Lung microvascular endothelial cell (primary cell): ENCODE measurements around the gene FAM234B. TPM values are rescaled to one million over a fixed set of nuclear protein-coding genes. Genes with fewer than 3 reads are reported as not detected.
A peak's percentile ranks its signal among the peaks of the same experiment; 100 is the strongest.
"Not testable (repeated sequence)": the region's sequence is repeated elsewhere in the genome, so short reads cannot be mapped to it uniquely, and the experiment has no call there.

Experiments
- DNase-seq, 2 donors: peaks; one replicate each; pipeline versions ENCODE4 v3.0.0 to v3.0.0-alpha.2; 2010; ENCODE audit warnings: low read depth in 2 of 2
- total RNA-seq: library from RNA; depleted of rRNA; stranded (reverse); fragments of >200 nt; gene quantifications from 2 replicates; pipeline ENCODE4 v1.2.1, GENCODE V29; 2014

The FAM234B gene
- total RNA-seq, 1 donor from 2014 or later = 13.9 TPM

DNA sequence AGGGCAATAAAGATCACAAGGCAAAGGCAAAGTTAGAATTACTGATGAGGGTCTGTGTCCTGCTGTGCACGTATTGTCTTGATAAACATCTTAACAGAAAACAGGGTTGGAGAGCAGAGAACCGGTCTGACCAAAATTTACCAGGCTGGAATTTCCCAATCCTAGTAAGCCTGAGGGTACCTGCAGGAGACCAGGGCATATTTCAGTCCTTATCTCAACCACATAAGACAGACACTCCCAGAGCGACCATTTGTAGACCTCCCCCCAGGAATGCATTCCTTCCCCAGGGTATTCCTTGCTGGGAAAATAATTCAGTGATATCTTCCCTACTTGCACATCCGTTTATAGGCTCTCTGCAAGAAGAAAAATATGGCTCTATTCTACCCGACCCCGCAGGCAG, 9.4 kb downstream of the FAM234B start:
- DNase-seq = not testable (repeated sequence)

DNA sequence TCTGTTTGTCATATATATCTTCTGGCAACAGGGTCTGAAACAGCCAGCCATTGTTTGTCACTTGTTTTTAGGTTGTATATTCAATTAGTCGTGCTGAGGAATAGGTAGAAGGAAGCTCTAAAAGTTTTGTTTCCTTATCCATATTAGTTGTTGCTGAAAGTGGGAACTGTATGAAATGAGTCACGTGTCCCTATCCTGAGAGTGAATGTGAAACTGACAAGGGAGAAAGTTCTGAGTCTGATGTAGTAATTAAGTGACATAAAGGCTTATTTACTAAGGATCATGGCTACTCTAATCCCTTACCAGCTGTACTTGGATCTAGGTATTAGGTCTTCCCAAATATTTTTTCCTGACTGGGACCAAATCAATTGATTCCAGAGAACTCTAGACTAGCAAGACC, 16.4 kb downstream of the FAM234B start:
- DNase-seq = peak in 1 of 2 donors; percentile 10

DNA sequence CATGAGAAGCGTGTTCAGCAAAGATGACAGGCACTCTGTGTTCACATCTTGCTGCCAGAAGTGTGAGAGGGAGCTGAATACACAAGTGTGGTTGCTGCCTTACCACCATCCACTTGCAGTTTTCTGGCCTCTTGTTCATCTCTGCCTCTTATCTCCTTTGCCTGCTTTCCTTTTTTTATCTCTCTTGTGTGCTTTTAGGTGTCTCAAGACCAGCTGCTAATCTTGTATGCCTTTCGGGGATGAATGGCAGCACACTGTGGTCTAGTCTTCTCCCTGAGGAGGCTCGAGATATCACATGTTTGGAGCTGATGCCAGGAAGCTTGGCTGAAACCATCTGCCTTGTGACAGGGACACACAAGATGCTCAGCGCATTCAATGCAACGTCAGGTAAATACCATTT, 17.2 kb downstream of the FAM234B start:
- DNase-seq = no peak

GRCh38 chr12:13062669-13063068, 18.5 kb downstream of the FAM234B start:
- DNase-seq = no peak

GRCh38 chr12:13066014-13066413, 21.8 kb downstream of the FAM234B start:
- no peak for DNase-seq

DNA sequence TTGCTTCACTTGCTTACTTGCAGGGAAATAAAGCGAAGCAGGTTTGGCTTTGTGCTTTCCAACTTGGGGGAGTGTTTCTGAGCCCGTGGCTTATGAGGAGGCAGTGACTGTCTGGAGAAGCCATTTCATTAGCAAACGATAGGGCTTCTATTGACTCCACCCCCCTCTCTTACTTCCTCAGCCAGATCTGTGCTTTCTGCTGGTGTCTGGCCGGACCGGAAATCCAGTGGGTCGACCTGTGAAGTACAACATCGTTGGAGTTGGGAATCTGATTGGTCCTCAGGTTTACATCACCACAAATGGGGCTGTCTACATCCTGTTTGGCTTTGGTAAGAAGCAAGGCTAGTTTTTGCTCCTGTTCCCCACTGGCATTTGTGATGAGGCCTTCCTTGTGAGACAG, 22.3 kb downstream of the FAM234B start:
- DNase-seq = no peak

DNA sequence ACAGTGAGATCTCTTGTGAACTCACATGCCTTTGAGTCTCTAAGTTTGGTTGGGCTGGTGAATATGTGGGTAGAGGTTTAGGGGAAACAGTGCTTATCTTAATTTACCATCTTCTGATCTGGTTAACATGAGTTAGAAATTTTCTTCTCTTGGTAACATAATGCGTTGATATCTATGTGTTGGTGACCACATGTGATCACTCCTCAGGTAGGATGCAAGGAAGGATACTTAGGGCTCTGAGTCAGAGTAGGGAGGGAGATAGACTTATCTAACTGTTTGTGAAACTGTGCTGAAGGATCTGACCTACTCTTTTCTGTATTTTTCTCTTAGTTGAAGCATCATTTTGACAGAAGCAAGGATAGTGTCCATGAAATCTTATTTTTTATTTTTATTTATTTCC, 23.1 kb downstream of the FAM234B start:
- no peak for DNase-seq

GRCh38 chr12:13069380-13069779, 25.2 kb downstream of the FAM234B start:
- no peak for DNase-seq

DNA sequence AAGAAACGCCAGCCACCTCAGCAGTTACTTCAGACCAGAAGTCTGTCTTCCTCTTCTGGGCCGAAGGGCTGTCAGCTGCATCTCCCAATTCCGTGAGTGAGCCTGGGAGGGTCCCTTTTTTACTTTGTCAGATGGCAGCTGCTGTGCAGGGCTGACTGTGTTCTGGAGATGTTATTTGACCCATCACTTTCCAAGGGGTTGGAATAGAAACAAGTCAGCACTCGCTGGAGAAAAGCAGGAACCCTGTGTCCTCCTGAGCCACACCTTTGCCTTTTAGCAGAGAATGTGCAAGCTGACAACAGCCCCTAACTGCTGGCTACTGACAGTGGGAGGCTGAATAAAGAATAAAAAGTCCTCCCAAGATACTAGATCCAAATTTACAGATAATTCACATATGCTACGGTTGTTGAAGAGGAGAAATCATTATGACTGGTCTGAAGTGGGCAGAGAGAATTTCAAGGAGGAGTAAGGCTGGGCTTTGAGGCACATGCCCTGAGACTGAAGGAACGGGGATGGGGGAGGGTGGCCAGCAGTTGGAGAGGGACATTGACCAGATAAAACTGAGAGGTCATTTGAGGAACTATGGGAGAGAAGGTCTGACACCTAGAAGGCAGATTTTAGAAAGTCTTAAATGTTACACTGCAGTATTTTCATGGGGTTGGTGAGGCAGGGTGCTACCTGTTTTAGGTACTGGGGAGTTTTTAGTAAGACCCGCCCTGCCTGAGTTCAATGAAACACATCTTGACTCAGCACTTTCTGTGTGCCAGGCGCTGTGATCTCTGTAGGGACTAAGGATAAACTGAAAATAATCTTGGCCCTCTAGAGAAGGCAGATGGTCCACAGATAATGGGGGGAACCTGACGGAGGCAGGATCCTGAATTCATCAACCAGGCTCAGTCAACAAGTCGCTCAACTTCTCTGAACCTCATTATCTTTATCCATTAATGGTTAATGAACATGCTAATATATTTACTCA, 27.4 kb downstream of the FAM234B start:
- no peak for DNase-seq

GRCh38 chr12:13073173-13073572, 29.0 kb downstream of the FAM234B start:
- peak in 1 of 2 donors; percentile 31 for DNase-seq

- no peak for DNase-seq
Measured at GRCh38 chr12:13074396-13075117, 30.4 kb downstream of the FAM234B start.

DNA sequence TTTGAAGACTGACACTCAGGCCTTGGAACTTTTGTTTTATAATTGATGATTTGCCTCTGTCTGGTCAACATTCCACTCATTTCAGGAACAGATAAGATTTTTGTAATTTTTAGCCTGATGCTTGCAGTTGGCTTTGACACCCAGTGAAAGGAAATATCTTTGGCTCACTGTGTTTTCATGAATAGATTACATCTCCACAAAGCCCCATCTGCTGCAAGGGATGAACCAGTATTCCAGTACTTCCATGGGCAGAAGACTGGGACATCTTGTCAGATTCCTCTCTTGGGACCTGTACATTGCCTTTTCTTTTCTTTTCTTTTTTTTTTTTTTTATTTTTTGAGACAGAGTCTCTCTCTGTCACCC, 30.9 kb downstream of the FAM234B start:
- DNase-seq = peak in 1 of 2 donors; percentile 14

DNA sequence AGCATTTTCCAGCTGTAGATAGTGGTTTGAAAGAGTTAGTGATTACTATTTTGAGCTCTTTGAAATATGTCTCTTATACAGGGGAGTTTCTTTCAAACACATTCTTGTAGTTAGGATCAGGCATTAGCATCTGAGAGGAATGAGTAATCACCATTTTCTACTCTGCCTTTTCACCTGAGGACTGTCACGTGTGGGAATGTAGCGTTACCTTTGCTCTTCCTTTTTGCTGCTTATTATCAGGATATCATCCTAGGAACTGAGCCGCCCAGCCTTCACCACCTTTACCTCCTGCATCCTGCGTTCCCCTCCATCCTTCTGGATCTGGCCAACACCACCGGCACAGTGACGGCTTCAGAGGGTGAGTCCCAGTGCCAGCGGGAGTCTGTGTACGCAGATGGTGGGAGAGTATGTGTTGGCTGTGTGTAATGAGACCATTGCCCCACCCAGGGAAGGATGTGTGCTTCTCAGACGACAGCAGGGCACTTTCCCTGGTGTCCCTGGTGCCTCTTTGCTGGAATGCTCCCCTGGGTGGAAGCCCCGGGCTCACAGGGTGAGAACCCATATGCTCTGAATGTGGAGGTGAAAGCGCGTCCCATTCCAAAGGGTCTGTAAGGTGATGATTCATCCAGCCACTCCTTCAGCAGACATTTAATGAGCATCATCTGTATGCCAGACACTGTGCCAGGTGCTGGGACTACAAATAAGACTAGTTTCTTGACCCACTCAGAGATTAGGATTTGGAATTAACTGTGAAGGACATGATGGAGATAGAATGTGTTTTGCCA, 31.8 kb downstream of the FAM234B start:
- DNase-seq = no peak

DNA sequence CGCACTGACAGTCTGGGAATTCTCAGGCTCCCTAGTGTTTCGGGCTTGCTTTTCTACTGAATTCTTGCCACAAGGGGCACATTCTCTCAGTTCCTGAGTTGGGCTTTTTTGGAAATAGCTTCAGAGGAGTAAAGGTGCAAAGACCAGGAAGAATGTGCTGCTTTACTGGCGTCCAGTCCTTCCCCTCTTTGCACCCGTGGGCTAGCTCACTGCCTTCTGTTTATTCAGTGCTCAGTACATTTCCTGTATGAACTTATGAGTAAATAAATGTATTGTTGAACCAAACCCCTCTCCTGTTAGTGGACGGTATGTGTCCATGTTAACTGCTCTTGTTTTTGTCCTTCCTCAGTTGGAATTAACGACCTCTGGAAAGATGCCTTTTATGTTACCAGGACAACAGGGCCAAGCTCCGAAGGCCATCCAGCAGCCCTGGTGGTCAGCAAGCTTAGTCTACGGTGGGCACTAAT, 35.3 kb downstream of the FAM234B start:
- peak; percentile 57 to 99 for DNase-seq

DNA sequence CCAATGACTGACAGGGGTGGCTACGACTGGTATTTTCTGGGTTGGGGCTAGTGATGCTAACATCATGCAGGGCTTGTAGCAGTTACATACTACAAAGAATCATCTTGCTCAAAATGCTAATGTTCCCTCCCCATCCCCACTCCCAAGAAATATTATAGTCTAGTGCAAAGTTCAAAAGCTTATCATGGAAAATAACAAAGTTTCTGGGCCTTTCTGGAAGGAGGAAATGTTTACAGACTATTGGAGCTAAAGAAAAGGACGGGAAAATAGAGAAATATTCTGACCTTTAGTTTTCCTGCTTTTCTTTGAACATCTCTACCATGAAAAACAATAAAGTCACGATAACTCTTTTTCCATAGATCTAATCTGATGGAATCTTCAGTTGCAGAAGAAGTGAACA, 36.1 kb downstream of the FAM234B start:
- peak in 1 of 2 donors; percentile 26 for DNase-seq

GRCh38 chr12:13082861-13083260, 38.7 kb downstream of the FAM234B start:
- DNase-seq = no peak

DNA sequence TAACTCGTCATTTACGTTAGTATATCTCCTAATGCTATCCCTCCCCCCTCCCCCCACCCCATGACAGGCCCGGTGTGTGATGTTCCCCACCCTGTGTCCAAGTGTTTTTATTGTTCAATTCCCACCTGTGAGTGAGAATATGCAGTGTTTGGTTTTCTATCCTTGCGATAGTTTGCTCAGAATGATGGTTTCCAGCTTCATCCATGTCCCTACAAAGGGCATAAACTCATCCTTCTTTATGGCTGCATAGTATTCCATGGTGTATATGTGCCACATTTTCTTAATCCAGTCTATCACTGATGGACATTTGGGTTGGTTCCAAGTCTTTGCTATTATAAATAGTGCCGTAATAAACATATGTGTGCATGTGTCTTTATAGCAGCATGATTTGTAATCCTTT, 39.5 kb downstream of the FAM234B start:
- not testable (repeated sequence) for DNase-seq

DNA sequence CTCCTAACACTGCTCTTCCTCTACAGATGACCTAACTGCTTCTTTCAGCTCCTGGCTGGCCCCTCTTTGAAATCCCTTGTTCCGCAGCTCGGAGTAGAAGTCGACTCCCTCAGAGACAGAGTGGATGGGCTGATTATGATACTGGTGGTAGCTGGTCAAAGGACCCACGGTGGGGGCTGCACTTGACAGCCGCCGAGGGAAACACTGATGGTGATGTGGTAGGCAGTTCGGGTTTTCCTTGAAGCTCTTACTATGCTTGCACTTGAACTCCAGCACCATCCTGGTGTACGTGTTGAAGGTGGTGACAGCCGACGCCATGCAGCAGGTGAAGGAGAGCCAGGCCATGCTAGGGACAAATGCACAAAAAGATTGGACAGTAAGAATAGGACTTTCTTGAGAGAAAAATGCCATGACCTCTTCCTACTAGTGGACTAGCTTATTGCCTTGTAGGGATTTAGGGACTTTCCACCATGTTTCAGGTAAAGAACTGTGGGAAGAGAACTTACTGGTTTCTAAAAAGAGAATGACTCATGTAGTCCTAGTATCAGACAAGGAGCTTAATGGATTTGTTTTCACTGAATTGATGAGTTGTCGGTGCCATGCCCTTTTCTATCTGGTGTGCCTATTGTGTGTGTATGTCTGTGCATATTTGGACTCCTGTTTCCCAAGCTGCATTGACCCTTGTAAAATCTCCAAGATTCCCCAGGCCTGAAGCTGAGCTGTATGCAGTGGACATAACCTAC, 40.9 kb downstream of the FAM234B start:
- no peak for DNase-seq

- peak; percentile 18 to 56 for DNase-seq
Measured at GRCh38 chr12:13085968-13086686, 41.9 kb downstream of the FAM234B start.

DNA sequence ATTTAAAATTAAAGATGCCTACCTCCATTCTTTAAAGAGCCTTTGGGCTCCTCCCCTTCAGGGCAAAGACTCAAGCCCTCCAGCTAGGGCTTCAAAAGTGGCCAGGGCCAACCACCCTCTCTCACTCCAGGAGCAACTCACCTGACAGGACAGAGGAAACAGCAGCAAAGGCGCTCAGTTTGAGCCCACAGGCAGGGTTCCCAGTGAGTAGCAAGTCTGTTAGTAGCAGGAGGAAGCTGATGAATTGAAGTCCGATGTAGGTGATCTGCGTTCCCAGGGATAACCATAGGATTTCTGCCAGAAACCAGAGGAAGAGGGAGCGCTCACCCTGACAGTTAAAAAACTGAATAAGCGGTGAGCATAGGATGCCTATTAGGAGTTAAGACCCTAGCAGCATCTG, 43.6 kb downstream of the FAM234B start:
- no peak for DNase-seq
